ENCODE data around the gene NDST4.

The NDST4 gene

GRCh38 chr4:114782415-114783214, 330.8 kb downstream of the NDST4 start:
- no peak for DNase-seq

- DNase-seq: no peak
Measured at GRCh38 chr4:114780205-114780604, 333.2 kb downstream of the NDST4 start.
